ENCODE results near the gene COL24A1. TPM values are rescaled to one million over a fixed set of nuclear protein-coding genes. Genes with fewer than 3 reads are reported as not detected.

COL24A1 gene
- total RNA-seq, 1 experiment from 2014 or later: 0.35 TPM

- Mint-ChIP-seq H3K9me3 (no peaks in the 10 kb centered on the region), H3K27ac (no peak overlapping the region), H3K27me3 (ENCODE audit: low read depth) (no peaks in the 10 kb centered on the region), H3K36me3 (ENCODE audit: insufficient read depth in 1 of 3, low read depth in 3 of 3) (no peaks in the 10 kb centered on the region), H3K4me1 (no peaks in the 10 kb centered on the region), H3K4me3 (no peak overlapping the region)
- Histone ChIP-seq H4K5ac (ENCODE audit: insufficient read length, low read depth, low read length) (no peak overlapping the region), H3K4me2 (ENCODE audit: insufficient read depth, insufficient read length, low read length) (no peak overlapping the region), H4K20me1 (ENCODE audit: control insufficient read depth, insufficient read depth, insufficient read length) (no peaks in the 10 kb centered on the region), H3K23ac (ENCODE audit: insufficient read length, low read depth, low read length) (no peak overlapping the region), H3K79me2 (ENCODE audit: insufficient read depth, low read length) (no peaks in the 10 kb centered on the region), H2BK15ac (ENCODE audit: low read depth, low read length) (no peak overlapping the region), H3K9ac (ENCODE audit: extremely low read depth, insufficient read length, low read length) (no peak overlapping the region), H4K8ac (replicated peaks; ENCODE audit: insufficient read length, low read depth, low read length) (no peak overlapping the region), H3K18ac (ENCODE audit: insufficient read length, low read depth, low read length) (no peak overlapping the region), H3K23me2 (ENCODE audit: insufficient read length, low read depth, low read length, poor library complexity, severe bottlenecking) (no peaks in the 10 kb centered on the region), H3K27me3 (ENCODE audit: insufficient read depth, low read length) (no peaks in the 10 kb centered on the region), H2BK120ac (ENCODE audit: low read depth, low read length, poor library complexity, severe bottlenecking) (no peak overlapping the region), H3K56ac (ENCODE audit: insufficient read length, low read depth, low read length) (no peak overlapping the region), H3K79me1 (ENCODE audit: insufficient read depth, low read depth, low read length, poor library complexity, severe bottlenecking) (no peaks in the 10 kb centered on the region), H3T11ph (ENCODE audit: low read length) (no peak overlapping the region), H4K91ac (ENCODE audit: insufficient read length, low read depth, low read length) (no peak overlapping the region), H3K4ac (ENCODE audit: low read depth, low read length) (no peak overlapping the region), H2AFZ (ENCODE audit: low read length) (no peak overlapping the region), H3K9me3 (ENCODE audit: control insufficient read depth, low read depth, low read length) (no peaks in the 10 kb centered on the region), H3K27ac (ENCODE audit: insufficient read length, low read depth, low read length) (no peak overlapping the region), H2BK12ac (ENCODE audit: insufficient read length, low read depth, low read length) (no peak overlapping the region), H2AK5ac (ENCODE audit: insufficient read length, low read length) (no peak overlapping the region), H3K4me1 (ENCODE audit: insufficient read depth, low read length) (no peaks in the 10 kb centered on the region), H2BK5ac (ENCODE audit: insufficient read length, low read length) (no peak overlapping the region), H3K14ac (ENCODE audit: insufficient read depth, low read length) (no peak overlapping the region), H2BK20ac (ENCODE audit: low read depth, low read length, poor library complexity, severe bottlenecking) (no peak overlapping the region)
- no peak for TF ChIP-seq CTCF (conservative IDR thresholded peaks at IDR 0.05)
- DNase-seq: no peak
- whole genome bisulfite sequencing (ENCODE audit: extremely low coverage, insufficient read length, low lambda C conversion rate): no CpG with 5 or more reads among the region's 3 CpGs
Observed at GRCh38 chr1:86205741-86206140, 49.2 kb upstream of the COL24A1 start.
